ENCODE results near the gene RAB6B. TPM values are rescaled to one million over a fixed set of nuclear protein-coding genes. Genes with fewer than 3 reads are reported as not detected.

Gene RAB6B
- total RNA-seq, 1 donor from 2014 or later = 25.7 TPM

GRCh38 chr3:133869586-133869985 lies 26.1 kb downstream of the RAB6B start:
- no peak for DNase-seq (ENCODE audit: low spot score)
- no peak for TF ChIP-seq CTCF (IDR thresholded peaks at IDR 0.05)
- no peak overlapping the region for H3K4me3 Mint-ChIP-seq (ENCODE audit: unreplicated experiment)

GRCh38 chr3:133868758-133869475 lies 26.8 kb downstream of the RAB6B start:
- no peaks in the 10 kb centered on the region for H3K27me3 Mint-ChIP-seq (ENCODE audit: low read depth)
- H3K4me3 Mint-ChIP-seq (ENCODE audit: unreplicated experiment) = no peak overlapping the region
- peaks cover 6% of the 10 kb centered on the region for H3K36me3 Mint-ChIP-seq (ENCODE audit: low read depth)
- H3K9me3 Mint-ChIP-seq (ENCODE audit: low read depth) = no peaks in the 10 kb centered on the region
- no peak overlapping the region for H3K27ac Mint-ChIP-seq (ENCODE audit: unreplicated experiment)
- H3K4me1 Mint-ChIP-seq (ENCODE audit: low read depth) = no peaks in the 10 kb centered on the region
- no peak for TF ChIP-seq CTCF (IDR thresholded peaks at IDR 0.05)
- no peak for DNase-seq (ENCODE audit: low spot score)

More at GRCh38 chr3:133869586-133869985, 26.1 kb downstream of the RAB6B start:
- Mint-ChIP-seq H3K4me1 (ENCODE audit: low read depth) (no peaks in the 10 kb centered on the region), H3K36me3 (ENCODE audit: low read depth) (peaks cover 6% of the 10 kb centered on the region), H3K9me3 (ENCODE audit: low read depth) (no peaks in the 10 kb centered on the region), H3K27me3 (ENCODE audit: low read depth) (no peaks in the 10 kb centered on the region), H3K27ac (ENCODE audit: unreplicated experiment) (no peak overlapping the region)

GRCh38 chr3:133868186-133868585 lies 27.5 kb downstream of the RAB6B start:
- H3K4me1 Mint-ChIP-seq (ENCODE audit: low read depth) = no peaks in the 10 kb centered on the region
- DNase-seq (ENCODE audit: low spot score) = no peak
- peaks cover 6% of the 10 kb centered on the region for H3K36me3 Mint-ChIP-seq (ENCODE audit: low read depth)
- no peaks in the 10 kb centered on the region for H3K9me3 Mint-ChIP-seq (ENCODE audit: low read depth)
- H3K27me3 Mint-ChIP-seq (ENCODE audit: low read depth) = no peaks in the 10 kb centered on the region
- no peak for TF ChIP-seq CTCF (IDR thresholded peaks at IDR 0.05)
- no peak overlapping the region for H3K4me3 Mint-ChIP-seq (ENCODE audit: unreplicated experiment)
- H3K27ac Mint-ChIP-seq (ENCODE audit: unreplicated experiment) = no peak overlapping the region

GRCh38 chr3:133866141-133866540 lies 29.5 kb downstream of the RAB6B start:
- Mint-ChIP-seq H3K4me3 (ENCODE audit: unreplicated experiment) (no peak overlapping the region), H3K27me3 (ENCODE audit: low read depth) (no peaks in the 10 kb centered on the region), H3K9me3 (ENCODE audit: low read depth) (no peaks in the 10 kb centered on the region), H3K36me3 (ENCODE audit: low read depth) (peaks cover 14% of the 10 kb centered on the region), H3K4me1 (ENCODE audit: low read depth) (no peaks in the 10 kb centered on the region), H3K27ac (ENCODE audit: unreplicated experiment) (no peak overlapping the region)
- DNase-seq (ENCODE audit: low spot score) = no peak
- TF ChIP-seq CTCF (IDR thresholded peaks at IDR 0.05) = no peak

GRCh38 chr3:133865136-133865855 lies 30.4 kb downstream of the RAB6B start:
- DNase-seq (ENCODE audit: low spot score) = no peak
- peaks cover 14% of the 10 kb centered on the region for H3K36me3 Mint-ChIP-seq (ENCODE audit: low read depth)
- no peak overlapping the region for H3K27ac Mint-ChIP-seq (ENCODE audit: unreplicated experiment)
- no peaks in the 10 kb centered on the region for H3K9me3 Mint-ChIP-seq (ENCODE audit: low read depth)
- no peaks in the 10 kb centered on the region for H3K27me3 Mint-ChIP-seq (ENCODE audit: low read depth)
- TF ChIP-seq CTCF (IDR thresholded peaks at IDR 0.05) = peak; percentile 12
- H3K4me3 Mint-ChIP-seq (ENCODE audit: unreplicated experiment) = no peak overlapping the region
- no peaks in the 10 kb centered on the region for H3K4me1 Mint-ChIP-seq (ENCODE audit: low read depth)
